Measurements from ENCODE around the gene FAM177A1. TPM values are rescaled to one million over a fixed set of nuclear protein-coding genes. Genes with fewer than 3 reads are reported as not detected.

Gene FAM177A1
- total RNA-seq, 1 experiment from 2014 or later, result 82.5 TPM

GRCh38 chr14:35121887-35122695 is 76.0 kb downstream of the FAM177A1 start, which contains the start of the genes PPP2R3C and PRORP:
Gene PPP2R3C (minus strand): TSS chr14:35121990. CDS start chr14:35121959, 31 bp downstream.
Gene PRORP (plus strand): TSS chr14:35122552. CDS start chr14:35123246, 694 bp downstream.
- DNase-seq (ENCODE audit: extremely low read depth, low read depth), result peak; percentile 80

- no peak for DNase-seq (ENCODE audit: extremely low read depth, low read depth)
These were observed 76.8 kb downstream of the FAM177A1 start for GRCh38 chr14:35122696-35123387.

- no peak for DNase-seq (ENCODE audit: extremely low read depth, low read depth)
These were observed 77.3 kb downstream of the FAM177A1 start for GRCh38 chr14:35123388-35123703.

GRCh38 chr14:35124127-35124526 is 78.1 kb downstream of the FAM177A1 start:
- no peak for DNase-seq (ENCODE audit: extremely low read depth, low read depth)

Other genes with a start within 250 kb of the FAM177A1 start
- 38.2 and 46.7 TPM in 2 replicates for gene BAZ1A, start 170.9 kb upstream of the FAM177A1 start, total RNA-seq (2014; rRNA removed; shearing (Covaris generic))
- 71.6 and 78.7 TPM in 2 replicates for gene SRP54, start 63.3 kb upstream of the FAM177A1 start, total RNA-seq (2014; rRNA removed; shearing (Covaris generic))
- gene PPP2R3C, start 75.7 kb downstream of the FAM177A1 start, total RNA-seq (2014; rRNA removed; shearing (Covaris generic)), result 69.4 and 73.4 TPM in 2 replicates
- gene PRORP, start 76.3 kb downstream of the FAM177A1 start, total RNA-seq (2014; rRNA removed; shearing (Covaris generic)), result 32.8 and 35.4 TPM in 2 replicates
- 368 and 369 TPM in 2 replicates for gene PSMA6, start 246.1 kb downstream of the FAM177A1 start, total RNA-seq (2014; rRNA removed; shearing (Covaris generic))

Data from NCI-H460 (cell line).